HUES48 (cell line): ENCODE results near the gene DNTTIP2.
"Not testable (repeated sequence)": the region's sequence is repeated elsewhere in the genome, so short reads cannot be mapped to it uniquely, and the experiment has no call there.

Experiments
- H3K27ac ChIP-seq: one replicate; pipeline ENCODE4 v1.7.0; 2013; ENCODE audit warnings: low read depth, low read length, inconsistent platforms
- H3K27me3 ChIP-seq: 2 replicates; pipeline ENCODE4 v1.6.1; 2013; ENCODE audit warnings: mild to moderate bottlenecking, low read length; ENCODE audit not compliant: control insufficient read depth, insufficient read depth
- H3K36me3 ChIP-seq: 2 replicates; pipeline ENCODE4 v1.6.1; 2013; ENCODE audit warnings: low read length; ENCODE audit not compliant: control insufficient read depth, insufficient read depth
- H3K4me1 ChIP-seq: 2 replicates; pipeline ENCODE4 v1.6.1; 2013; ENCODE audit warnings: mild to moderate bottlenecking, low read length; ENCODE audit not compliant: control insufficient read depth, insufficient read depth
- H3K4me3 ChIP-seq: 2 replicates; pipeline ENCODE4 v1.5.1; 2013; ENCODE audit warnings: mild to moderate bottlenecking, low read depth, low read length
- H3K9ac ChIP-seq: 2 replicates; pipeline ENCODE4 v1.6.1; 2013; ENCODE audit warnings: mild to moderate bottlenecking, low read depth, low read length, moderate library complexity
- H3K9me3 ChIP-seq: 2 replicates; pipeline ENCODE4 v1.6.1; 2013; ENCODE audit warnings: low read length; ENCODE audit not compliant: control insufficient read depth, insufficient read depth

The DNTTIP2 gene

GRCh38 chr1:93876244-93876643, 2.8 kb downstream of the DNTTIP2 start:
- Histone ChIP-seq H3K9me3 (no peaks in the 10 kb centered on the region), H3K4me3 (no peak overlapping the region), H3K36me3 (peaks cover 65% of the 10 kb centered on the region), H3K4me1 (peaks cover 4% of the 10 kb centered on the region), H3K9ac (no peak overlapping the region), H3K27me3 (no peaks in the 10 kb centered on the region), H3K27ac (no peak overlapping the region)

GRCh38 chr1:93874025-93874651, 4.9 kb downstream of the DNTTIP2 start:
- Histone ChIP-seq H3K4me1 (no peaks in the 10 kb centered on the region), H3K36me3 (peaks cover 86% of the 10 kb centered on the region), H3K9me3 (no peaks in the 10 kb centered on the region), H3K27me3 (no peaks in the 10 kb centered on the region), H3K27ac (no peak overlapping the region), H3K9ac (no peak overlapping the region), H3K4me3 (no peak overlapping the region)

- Histone ChIP-seq H3K27me3 (no peaks in the 10 kb centered on the region), H3K36me3 (peaks cover 82% of the 10 kb centered on the region), H3K9me3 (no peaks in the 10 kb centered on the region), H3K4me3 (no peak overlapping the region), H3K27ac (no peak overlapping the region), H3K4me1 (no peaks in the 10 kb centered on the region), H3K9ac (no peak overlapping the region)
Observed at GRCh38 chr1:93871366-93871765, 7.6 kb downstream of the DNTTIP2 start.

GRCh38 chr1:93869653-93870052, 9.4 kb downstream of the DNTTIP2 start:
- Histone ChIP-seq H3K9me3 (no peaks in the 10 kb centered on the region), H3K4me3 (no peak overlapping the region), H3K36me3 (peaks cover 65% of the 10 kb centered on the region), H3K9ac (no peak overlapping the region), H3K27me3 (no peaks in the 10 kb centered on the region), H3K27ac (no peak overlapping the region), H3K4me1 (no peaks in the 10 kb centered on the region)

- H3K4me3 ChIP-seq, H3K27me3 ChIP-seq, H3K27ac ChIP-seq, H3K9me3 ChIP-seq, H3K9ac ChIP-seq, H3K4me1 ChIP-seq: not testable (repeated sequence)
- peaks cover 53% of the 10 kb centered on the region for H3K36me3 ChIP-seq
Observed at GRCh38 chr1:93868492-93868891, 10.5 kb downstream of the DNTTIP2 start.

GRCh38 chr1:93865253-93865652, 13.8 kb downstream of the DNTTIP2 start:
- Histone ChIP-seq H3K27ac (no peak overlapping the region), H3K4me3 (no peak overlapping the region), H3K36me3 (peaks cover 21% of the 10 kb centered on the region), H3K4me1 (0 out of 2 replicates have a peak, but pooled peaks cover 3% of the 10 kb centered on the region), H3K9me3 (no peaks in the 10 kb centered on the region), H3K27me3 (no peaks in the 10 kb centered on the region), H3K9ac (no peak overlapping the region)

GRCh38 chr1:93864175-93864574, 14.8 kb downstream of the DNTTIP2 start:
- no peaks in the 10 kb centered on the region for H3K27me3 ChIP-seq
- H3K36me3 ChIP-seq: peaks cover 10% of the 10 kb centered on the region
- H3K9me3 ChIP-seq: no peaks in the 10 kb centered on the region
- H3K27ac ChIP-seq: no peak overlapping the region
- no peak overlapping the region for H3K9ac ChIP-seq
- H3K4me3 ChIP-seq: no peak overlapping the region
- 0 out of 2 replicates have a peak, but pooled peaks cover 3% of the 10 kb centered on the region for H3K4me1 ChIP-seq

- H3K9me3 ChIP-seq: peaks cover 10% of the 10 kb centered on the region
- H3K27ac ChIP-seq, H3K4me3 ChIP-seq, H3K4me1 ChIP-seq, H3K27me3 ChIP-seq, H3K36me3 ChIP-seq, H3K9ac ChIP-seq: not testable (repeated sequence)
Observed at GRCh38 chr1:93857653-93858052, 21.4 kb downstream of the DNTTIP2 start.

- H3K4me3 ChIP-seq, H3K36me3 ChIP-seq, H3K9ac ChIP-seq, H3K4me1 ChIP-seq, H3K27ac ChIP-seq, H3K27me3 ChIP-seq: not testable (repeated sequence)
- peaks cover 10% of the 10 kb centered on the region for H3K9me3 ChIP-seq
Observed at GRCh38 chr1:93855983-93856382, 23.0 kb downstream of the DNTTIP2 start.

GRCh38 chr1:93853940-93854339, 25.1 kb downstream of the DNTTIP2 start:
- H3K9me3 ChIP-seq: peaks cover 10% of the 10 kb centered on the region
- H3K27ac ChIP-seq: no peak overlapping the region
- no peaks in the 10 kb centered on the region for H3K36me3 ChIP-seq
- H3K27me3 ChIP-seq: no peaks in the 10 kb centered on the region
- H3K4me1 ChIP-seq: no peaks in the 10 kb centered on the region
- no peak overlapping the region for H3K9ac ChIP-seq
- H3K4me3 ChIP-seq: no peak overlapping the region

- no peak overlapping the region for H3K9ac ChIP-seq
- H3K4me3 ChIP-seq: no peak overlapping the region
- H3K9me3 ChIP-seq: peaks cover 10% of the 10 kb centered on the region
- H3K4me1 ChIP-seq: 0 out of 2 replicates have a peak, but pooled peaks cover 5% of the 10 kb centered on the region
- H3K27me3 ChIP-seq: no peaks in the 10 kb centered on the region
- no peak overlapping the region for H3K27ac ChIP-seq
- H3K36me3 ChIP-seq: no peaks in the 10 kb centered on the region
Observed at GRCh38 chr1:93851878-93852277, 27.1 kb downstream of the DNTTIP2 start.
